ENCODE measurements around the gene OSBPL3.

OSBPL3 gene

DNA sequence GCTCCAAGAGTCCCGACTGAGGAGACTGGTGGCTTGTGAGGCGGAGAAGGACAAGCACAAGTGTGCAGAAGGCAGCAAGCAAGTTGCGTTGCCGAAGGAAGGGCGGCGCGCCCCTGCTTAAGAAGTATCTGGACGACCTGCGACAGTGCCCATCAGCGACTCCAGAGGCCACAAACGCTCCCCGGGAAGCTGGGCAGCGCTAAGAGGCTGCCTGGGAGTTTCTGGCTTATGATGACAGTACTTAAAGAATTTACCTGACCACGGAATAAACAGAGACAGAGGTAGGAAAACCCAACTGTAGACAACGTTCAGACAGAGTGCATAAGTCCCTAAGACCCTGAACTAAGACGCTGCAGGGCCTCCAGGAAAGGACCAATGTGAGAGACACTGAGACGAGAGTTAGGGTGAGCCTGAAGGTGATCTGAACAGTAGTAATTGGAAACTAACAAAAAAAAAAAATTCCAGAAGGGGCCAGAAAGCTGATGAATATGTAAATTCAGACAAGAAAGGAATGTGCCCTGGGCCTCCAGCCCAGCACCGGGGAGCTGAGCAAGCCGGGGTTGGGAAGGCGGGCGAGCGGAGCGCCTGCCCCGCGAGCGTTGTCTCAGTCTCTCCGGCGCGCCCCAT, 1.0 kb downstream of the OSBPL3 start:
- DNase-seq = no peak

DNA sequence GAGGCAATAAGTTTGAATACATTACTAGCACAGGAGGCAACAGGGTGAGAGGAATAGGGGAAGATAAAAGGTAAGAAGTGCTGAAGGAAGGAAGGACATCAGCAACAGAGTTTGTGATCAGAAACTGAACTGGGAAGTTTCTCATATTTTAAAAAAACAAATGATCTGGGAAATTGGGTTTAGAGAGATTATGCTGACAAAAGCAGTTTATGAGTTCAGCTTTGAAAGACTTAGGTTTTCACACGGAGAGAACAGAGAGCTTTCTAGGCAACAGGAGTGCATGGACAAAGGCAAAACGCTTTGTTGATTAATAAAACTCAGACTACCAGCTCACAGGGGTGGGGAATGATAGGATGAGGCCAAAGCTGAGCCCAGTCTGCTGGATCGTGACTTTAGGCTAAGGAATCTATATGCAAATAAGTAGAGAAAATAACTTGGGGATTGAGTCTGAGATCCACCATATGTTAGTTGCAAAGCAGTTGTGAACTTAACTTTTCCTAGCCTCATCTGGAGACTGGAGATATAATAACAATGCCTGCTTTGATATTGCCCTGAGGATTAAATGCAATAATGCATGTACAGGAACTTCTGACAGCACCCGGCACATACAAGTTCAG, 4.2 kb downstream of the OSBPL3 start:
- no peak for DNase-seq

DNA sequence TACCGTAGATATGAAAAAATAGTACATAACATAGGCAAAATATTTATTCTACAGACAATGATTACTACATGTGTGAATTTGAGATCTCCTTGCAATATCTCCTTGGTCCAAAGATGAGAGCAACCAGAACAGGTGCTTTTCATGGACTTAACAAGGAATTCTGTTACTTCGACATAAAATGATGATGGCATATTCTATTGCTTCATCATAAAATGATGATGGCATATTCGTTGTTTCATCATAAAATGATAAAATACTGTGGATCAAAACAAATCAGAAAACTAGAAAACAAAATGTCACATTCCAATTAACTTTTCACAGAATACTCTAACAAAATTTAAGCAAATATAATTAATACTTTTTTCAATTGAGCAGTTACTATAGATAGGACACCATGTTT, 4.8 kb downstream of the OSBPL3 start:
- no peak for DNase-seq

DNA sequence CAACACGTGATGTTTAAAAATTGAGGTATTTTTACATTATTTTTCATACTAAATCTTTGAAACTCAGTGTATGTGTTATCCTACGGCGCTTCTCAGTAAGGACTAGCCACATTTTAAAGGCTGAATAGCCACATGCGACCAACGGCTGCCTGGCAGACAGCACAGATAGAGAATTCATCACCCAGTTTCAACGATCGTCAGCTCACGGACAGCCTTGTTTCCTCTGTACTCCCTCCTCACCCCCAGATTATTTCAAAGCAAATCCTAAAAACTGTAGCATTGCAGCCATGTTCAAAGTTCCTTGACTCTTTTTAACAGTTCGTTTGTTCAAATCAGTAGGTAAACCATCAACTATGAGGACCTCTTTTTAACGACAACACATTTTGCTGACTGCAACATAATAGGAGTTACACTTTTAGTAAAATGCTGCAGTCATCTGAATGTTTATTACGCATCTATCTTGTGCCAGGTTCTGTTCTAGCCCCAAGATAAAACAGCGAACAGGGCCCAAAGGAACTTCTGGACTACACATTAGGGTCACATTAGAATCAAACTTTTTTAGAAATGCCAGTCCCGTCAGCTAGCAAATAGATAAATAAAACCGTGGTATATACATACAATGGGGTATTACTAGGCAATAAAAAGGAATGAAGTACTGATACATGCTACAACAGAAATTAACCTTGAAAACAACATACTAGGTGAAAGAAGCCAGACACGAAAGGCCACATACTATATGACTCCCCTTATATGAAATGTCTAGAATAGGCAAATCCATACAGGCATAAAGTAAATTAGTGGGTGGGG, 5.7 kb downstream of the OSBPL3 start:
- no peak for DNase-seq

DNA sequence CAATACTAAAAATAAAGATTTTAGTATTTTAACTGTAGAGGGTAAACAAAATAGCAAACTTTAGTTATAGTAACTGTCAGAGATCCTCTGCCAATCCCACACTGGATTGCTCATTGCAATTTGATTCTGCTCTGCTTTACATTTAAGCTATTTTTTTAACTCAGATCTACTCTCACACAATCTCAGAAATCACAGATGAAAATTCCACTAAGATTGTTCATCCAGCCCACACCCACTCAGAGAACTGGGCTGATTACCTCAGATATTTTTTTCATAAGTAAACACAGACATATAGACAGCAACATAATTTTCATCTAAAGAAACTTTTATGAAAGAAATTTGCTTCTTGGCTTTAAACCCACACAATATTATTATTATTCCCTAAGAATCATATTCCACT, 7.0 kb downstream of the OSBPL3 start:
- no peak for DNase-seq

DNA sequence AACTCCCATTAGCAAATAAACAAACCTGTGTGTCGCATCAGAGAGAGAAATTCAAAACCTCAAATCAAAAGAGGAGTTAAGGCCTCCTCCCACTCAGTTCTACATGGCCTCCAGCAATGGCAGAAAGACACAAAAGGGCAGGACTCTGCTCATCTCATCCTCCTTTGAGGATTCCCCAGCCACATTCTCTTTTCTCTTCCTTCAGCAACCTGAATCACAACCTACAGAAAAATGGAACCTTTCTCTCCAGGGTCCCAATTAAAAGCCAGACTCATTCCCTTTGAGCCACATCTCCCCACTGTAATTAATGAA, 7.9 kb downstream of the OSBPL3 start:
- no peak for DNase-seq

DNA sequence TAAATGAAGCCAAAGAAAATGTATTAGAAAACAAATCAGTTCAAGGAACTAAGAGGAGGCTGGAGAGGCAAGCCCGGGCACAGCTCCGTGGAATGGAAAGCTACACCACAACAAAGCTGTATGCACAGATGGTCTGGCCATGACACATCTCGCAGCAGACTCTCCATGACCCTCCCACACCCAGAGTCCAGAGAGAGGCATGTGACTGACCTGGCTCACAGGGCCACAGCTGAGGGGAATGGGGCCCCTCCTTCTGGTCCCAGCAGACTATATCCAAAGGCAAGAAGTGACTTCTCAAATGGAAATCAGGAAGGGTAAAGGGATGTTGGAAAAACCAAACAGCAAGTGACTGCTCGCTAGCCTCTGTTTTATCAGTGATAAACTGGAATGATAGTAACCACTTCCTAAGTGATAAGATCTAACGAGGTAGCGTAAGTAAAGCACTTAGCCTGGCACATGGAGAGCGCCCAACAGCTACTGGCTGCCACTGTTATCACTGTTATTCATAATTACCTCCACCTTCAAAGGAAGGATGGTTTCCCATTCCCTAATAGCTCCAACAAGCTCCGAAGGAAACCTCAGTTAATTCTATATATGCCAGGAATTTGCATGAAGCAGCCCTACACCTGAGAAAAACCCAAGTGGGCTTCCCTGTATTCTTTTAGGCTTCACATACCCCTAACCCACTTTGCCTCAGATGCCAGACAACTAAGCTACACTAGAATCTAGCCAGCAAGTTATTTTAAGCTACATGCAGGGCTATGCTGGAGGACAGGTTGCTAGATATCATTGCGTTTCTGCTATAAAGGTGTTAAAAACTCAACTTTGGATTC, 8.4 kb downstream of the OSBPL3 start:
- DNase-seq = no peak

DNA sequence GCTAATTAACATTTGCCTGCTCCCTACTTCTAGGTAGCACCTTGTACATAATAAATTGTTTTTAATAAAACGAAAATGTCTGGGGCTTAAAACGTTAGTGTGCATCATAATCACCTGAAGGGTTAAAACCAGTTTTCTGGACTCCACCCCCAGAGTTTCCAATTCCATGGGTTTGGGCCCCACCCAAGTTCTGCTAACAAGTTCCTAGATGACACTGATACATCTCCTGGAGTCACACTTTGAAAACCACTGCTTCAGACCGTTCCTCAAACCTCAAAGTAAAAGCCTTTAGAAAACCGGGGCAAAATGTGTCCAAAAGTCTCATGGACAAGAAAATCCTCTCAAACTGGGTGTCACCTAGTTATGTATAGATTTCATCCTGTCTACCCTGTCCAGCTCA, 9.3 kb downstream of the OSBPL3 start:
- DNase-seq = no peak

DNA sequence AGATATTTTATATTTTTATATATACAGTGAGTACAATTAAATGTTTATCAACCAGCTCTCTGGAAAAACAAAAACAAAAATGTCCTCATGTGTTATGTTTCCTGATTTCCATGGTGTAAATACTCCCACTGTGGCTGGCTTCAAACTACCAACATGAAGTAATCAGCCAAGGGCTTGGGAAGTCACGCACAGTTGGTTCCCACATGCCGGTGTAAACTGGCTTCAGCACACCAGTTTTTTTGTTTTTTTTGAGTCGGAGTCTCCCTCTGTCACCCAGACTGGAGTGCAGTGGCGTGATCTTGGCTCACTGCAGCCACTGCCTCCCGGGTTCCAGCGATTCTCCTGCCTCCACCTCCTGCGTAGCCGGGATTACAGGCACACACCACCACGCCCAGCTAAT, 11.8 kb downstream of the OSBPL3 start:
- no peak for DNase-seq

DNA sequence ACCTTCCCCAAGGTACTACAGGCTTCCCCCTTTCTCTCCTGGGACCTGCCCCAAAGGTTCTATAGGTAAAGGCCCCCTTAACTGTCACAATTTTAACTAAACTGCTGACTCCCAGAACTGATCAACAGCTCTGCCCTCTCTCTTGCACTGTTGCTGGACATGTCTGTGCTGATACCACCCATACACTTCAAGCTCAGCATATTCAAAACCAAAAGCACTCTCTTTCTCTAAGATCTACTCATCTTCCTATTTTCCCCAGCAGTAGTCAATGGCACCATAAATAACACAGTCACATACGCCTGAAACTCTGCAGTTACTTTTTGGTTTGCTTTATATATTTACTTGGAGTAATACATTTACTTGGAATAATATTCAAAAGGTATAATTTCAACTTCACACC, 12.3 kb downstream of the OSBPL3 start:
- no peak for DNase-seq

DNA sequence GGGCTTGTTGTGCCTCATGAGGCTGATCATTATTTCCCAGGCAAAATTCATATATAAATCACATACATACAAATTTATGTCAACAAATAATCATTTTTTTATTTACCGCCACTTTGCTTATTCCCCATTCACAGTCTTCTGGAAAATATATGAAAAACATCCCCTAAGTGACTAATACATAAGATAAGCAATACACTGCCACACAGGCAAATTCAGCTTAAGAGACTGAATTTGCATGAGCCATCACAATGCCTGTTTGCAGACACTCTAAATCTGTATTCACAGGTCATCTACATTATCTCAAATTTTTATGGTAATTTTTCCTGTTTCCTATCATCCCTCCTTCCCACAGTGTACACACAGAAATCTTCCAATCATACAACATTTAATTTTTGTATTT, 13.2 kb downstream of the OSBPL3 start:
- DNase-seq = no peak

DNA sequence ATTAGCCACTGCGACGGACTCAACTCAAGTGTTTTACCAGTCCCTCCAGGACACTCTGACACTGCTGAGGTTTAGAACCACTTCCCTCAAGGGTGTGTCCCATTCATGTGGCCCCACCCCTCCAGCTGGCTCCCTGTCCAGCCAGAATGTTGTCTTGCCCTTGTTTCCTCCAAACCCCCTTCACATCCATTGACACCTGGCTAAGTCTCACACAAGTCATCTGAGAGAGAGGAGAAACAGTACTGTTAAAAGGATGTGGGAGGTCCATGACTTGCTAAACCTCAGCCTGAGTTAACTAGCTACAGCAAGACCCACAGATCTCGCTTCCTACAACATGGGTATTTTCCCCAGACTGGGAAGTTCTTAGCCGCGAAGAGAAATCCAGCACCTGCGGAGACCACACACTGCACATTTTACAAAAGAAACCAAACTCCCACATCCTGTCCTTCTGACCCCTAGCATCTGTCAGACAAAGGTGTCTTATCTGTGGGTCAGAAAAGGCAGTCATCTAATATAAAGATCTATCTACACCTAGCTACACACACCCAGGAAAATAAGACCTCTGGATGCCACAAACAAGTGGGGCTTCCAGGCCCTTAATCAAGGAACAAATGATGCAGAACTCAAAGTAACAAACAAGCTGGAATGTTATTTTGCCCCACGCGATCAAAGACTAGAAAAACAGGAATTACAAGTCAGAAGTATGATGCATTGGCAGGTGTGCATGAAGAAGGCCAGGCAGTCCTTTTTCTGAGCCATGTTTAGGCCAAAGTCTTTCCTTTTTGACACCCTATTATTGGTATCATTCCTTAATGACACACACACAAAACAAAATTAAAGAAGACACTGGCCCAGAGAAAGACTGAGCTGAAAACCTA, 13.9 kb downstream of the OSBPL3 start:
- peak in 1 of 5 donors; percentile 59 for DNase-seq

DNA sequence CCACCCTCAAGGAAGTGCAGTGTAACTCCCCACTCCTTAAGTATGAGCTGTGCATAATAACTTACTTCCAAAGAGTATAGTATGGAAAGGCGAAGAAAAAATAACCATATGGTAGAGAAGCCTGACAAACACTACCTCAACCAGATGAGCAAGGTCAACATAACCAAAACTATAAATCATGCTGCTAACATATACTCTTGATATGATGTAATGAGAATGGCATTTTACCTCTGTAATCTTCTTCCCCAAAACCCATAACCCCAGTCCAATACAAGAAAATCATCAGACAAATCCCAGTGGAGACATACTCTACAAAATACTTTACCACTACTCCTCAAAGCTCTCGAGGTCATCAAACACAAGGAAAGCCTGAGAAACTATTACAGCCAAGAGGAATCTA, 15.8 kb downstream of the OSBPL3 start:
- DNase-seq = no peak

DNA sequence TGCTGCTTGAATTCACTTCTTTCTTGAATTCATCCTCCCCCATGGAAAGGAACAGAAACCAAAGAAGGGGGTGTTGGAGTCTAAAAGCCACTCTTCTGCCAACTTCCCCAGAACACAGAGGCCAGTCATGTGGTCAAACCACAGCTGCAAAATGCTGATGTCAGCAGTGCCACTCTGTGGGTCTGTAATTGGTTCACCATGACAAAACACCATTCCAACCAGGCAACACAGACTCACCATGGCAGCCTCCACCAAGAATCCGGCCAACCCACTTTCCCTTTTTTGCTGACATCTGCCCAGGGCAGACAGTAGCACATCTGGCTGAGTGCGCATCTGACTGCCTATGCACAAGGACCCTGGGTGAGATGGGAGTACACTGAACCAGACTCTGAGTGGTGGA, 16.8 kb downstream of the OSBPL3 start:
- peak in 1 of 5 donors; percentile 36 for DNase-seq

DNA sequence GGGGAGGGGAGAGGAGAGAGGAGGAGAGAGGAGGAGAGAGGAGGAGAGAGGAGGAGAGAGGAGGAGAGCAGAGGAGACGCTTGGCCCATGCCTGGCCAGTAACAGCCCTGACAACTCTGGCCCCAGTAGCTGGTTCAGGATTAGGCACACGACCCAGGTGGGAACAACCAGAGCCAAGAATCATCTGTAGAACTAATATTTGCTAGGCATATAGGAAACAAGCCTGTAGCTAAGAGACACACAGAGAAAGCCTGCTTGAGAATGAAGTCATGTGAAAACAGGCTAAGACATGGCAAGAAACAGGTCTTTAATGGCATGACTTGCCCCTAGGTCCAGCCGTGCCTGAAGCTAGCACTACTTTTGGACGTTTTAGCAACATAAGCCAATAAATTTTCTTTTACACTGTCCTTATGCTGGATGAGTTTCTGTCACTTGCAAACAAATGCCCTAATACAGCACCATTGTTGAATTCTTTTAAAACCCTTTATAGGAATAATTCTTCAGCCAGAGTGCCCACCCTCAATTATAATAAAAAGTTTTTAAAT, 17.5 kb downstream of the OSBPL3 start:
- no peak for DNase-seq

DNA sequence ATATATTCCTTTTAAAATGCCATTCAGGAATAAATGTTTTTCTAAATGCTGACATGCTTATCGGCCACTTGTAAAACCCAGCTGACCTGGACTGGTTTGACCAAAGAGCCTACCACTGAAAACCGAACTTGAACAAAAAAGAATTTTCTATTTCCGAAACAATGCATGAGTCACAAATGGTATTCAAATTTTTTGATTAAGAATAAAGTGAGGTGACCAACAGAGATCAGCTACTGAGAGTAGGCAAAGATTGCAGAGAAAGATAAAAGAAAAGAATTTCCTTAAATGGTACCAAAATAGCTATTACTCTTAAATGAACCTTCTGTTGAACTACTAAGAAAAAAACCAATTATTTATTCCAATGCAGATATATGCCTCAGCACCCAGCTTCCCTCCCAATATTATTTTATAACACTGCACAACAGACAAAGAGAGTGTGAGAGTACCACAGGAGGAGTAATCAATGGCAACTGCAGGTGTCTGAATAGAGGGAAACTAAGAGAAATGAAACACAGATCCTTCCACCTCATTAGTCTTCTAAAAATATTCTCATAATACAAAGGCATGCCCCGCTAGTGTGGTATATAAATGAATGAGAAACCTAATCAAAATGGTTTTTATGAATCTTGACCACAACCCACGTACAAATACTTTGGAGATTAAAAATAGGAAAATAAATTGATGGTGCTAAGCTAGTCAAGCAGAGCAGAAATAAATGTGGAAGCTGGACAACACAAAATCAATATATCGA, 20.1 kb downstream of the OSBPL3 start:
- DNase-seq = no peak

DNA sequence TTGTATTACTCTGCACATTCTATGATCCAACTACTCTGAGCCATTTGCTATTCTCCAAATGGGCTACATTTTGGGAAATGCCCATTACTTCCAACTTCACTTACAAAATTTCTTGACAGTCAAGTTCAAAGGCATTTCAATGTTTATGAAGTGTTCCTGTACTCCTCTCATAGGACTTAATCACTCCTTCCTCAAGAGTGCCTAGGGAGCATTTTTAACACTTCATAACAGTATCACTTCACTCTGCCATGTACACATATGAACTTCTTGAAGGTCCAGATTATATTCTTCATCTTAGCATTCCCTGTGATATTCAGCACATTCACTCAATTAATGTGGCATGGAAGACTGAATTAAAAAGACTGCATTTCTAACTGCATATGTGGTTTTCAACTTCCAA, 21.6 kb downstream of the OSBPL3 start:
- DNase-seq = no peak

DNA sequence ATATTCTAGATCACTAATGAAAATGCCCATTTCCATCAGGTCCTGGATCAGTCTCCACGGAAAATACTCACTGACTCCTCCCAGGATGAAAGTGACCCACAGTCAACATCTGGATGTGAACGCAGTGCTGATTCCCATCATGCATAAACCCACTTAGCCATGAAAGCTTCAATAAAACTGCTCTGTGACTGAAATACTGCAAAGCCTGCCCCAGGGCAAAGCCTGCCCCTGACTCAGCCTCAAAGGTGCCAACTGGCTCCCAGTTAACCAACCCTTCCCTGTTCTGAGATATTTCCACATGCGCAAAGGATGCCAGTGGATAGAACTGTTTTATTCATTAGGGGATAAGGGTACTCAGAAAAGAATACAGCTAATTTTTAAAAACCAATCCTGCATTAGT, 24.0 kb downstream of the OSBPL3 start:
- DNase-seq = no peak

DNA sequence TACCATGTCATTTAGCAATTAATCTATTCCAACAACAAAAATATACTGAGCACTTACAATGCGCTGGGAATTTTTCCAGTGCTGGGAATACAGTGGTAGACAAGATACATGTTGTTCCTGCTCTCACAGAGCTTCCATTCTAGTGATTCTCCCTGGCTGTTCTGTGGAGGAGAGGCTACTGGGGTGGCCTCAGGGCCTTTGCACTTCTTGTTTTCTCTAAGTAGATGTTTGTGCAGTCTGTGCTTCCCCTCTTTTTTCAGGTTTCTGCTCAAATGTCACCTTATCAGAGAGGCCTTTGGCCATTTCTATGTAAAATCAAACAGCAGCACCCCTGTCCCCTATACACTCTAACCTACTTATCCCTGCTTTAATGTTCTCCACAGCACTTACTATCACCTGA, 24.7 kb downstream of the OSBPL3 start:
- DNase-seq = no peak

DNA sequence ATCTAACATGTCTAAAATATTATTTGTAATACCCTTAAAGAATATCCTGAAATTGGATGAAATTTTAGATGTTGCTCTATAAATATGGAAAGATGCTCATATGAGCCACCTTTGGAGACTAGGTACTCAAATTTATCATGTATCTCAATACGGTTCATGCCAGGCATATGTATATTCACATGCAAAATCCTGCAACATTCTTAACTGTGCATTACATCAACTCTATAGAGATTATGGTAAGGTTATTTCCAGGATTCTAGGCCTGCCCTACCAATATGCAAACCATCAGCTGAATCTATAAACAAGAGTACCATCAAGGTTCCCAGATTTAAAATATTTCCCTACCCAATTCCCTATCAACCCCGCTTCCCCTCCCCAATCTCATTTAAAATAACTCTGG, 27.5 kb downstream of the OSBPL3 start:
- DNase-seq = no peak

DNA sequence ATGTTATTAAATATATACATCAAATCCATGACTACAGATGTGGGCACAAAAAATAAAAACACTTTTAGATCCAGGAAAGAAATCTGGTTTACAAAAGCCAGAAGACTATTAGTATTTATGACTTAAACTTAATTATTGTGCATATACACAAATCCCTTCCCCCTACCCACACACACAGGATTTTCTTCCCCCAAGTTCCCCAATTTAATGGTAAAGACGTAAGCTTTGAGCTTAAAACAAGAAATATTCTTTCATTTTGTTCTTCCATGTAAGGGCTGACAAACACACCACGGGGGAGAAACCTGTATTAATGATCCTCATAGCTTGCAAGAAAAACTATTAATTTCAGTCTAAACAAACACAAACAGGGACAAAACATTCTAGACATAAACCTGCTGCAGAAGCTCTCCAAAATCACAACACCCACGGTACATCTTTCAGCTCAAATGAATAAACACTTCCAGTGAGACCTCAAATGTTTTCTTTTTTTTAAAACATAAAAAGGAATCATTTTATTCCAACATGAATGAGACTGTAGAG, 28.5 kb downstream of the OSBPL3 start:
- no peak for DNase-seq
